CD4-positive, alpha-beta T cell treated with Interleukin-15 for 4 hours (primary cell): ENCODE data around the gene PTPN14.
"Not testable (repeated sequence)": the region's sequence is repeated elsewhere in the genome, so short reads cannot be mapped to it uniquely, and the experiment has no call there.

Experiments
- DNase-seq: peaks from one replicate; pipeline ENCODE4 v3.0.0-alpha.2; 2020; ENCODE audit warnings: low spot score

PTPN14 gene

DNA sequence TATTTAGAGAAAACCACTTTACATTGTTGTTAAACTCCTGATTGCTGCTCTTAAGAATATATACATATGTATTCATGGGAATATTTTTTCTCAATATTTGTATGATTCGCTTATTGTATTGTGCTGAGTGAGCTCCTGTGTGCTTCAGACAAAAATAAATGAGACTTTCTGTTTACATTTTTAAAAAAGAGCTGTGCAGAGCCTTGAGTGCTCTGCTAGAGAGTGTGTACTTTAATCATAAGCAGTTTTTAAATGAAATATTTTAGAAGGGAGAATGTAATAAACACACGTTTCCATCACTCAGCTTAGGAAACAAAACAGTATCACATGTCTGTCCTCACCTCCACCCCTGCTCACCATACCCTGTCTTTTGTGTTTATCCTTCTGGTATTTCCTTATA is 9.7 kb downstream of the PTPN14 start:
- DNase-seq: no peak

DNA sequence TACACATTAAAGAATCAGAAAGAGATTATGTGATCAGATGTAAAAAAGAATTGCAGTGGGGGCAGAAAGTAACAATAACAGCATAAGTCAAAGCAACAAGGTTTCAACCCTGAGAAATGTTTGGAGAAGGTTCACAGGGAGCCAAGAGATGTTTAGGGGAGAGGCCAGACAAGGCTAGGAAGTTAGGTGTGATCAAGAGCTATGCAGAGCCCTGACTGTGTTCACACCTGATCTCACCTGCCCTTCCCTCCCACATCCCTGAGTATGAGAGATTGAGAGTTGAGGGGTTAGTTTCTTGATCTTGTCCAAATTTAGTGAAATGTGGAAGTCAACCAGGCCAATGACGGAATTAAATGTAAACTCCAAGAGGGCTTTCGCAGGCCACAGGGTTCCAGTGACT is 10.2 kb downstream of the PTPN14 start:
- DNase-seq: no peak

DNA sequence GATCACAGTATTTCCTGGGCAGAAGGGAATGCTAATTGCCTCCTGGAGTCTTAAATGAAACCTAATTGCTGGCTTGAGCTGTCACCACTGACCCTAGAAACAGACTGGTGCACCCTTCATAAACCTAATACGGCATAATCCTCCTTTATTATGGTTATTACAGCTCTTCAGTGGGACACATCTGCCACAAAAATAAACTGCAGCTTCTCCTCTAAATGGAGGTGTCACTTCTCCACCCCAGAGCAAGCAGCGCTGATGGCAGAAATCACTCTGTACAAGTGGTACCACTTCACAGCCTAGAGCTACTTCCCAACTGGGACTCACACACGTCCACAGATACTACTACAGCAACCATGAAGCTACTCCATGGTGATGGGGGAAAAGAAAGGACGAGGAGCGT is 11.1 kb downstream of the PTPN14 start:
- DNase-seq: no peak

DNA sequence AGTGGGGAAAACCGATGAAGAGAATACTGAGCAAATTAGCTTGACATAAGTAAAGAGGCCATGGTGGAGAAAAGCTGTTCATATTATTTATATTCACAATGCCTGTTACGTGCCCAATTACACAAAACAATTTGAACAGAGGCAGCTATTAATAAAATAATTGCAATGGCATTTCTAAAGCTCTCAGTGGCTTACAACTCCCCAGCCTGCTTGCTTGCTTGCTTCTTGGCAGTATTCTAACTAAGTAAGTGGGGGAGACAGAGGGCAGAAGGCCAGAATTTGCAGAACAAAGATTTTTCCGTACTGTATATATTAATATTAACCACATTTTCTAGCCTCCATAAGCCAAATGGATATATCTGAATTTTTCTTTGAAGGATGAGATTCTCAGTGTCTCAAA is 12.9 kb downstream of the PTPN14 start:
- no peak for DNase-seq

DNA sequence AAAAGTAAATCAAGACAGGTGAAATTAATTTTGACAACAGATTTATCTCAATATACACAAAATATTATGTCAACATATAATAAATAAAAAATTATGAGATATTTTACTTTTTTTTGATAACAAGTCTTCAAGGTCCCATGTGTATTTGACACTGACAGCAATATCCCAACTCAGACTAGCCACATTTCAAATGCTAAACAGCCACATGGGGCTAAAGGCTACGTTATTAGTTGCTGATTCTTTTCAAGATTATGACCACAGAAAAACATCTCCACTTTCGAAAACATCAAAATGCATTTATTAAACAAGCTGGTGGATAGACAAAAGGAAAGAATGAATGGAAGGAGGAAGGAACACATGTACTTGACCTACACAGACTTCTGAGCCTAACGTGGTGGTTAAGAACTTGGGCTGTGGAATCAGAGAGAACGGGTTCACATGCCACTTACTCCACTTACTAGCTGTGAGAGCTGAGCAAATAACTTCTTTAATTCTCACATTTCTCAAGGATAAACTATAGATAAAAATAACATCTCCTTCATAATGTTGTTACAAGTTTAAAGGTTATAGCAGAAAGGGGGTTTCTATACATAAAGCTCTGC is 13.4 kb downstream of the PTPN14 start:
- DNase-seq: no peak

DNA sequence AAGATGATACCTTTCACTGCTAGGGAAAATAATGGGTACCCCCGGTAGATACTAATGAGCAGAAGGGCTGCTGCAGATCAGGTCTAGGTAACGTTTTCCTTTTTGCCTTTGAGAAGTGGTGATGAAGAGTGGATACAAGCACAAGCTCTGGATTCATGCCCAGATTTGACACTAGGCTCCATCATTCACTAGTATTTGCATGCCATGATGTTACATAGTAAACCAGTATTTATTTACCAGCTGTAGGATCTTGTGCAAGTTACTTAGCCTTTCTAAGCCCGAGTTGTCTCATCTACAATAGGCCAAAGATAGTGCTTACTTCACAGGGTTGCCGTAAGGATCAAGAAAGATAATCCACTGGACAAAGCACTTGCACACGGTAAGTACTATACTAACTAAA is 14.2 kb downstream of the PTPN14 start:
- DNase-seq: no peak

DNA sequence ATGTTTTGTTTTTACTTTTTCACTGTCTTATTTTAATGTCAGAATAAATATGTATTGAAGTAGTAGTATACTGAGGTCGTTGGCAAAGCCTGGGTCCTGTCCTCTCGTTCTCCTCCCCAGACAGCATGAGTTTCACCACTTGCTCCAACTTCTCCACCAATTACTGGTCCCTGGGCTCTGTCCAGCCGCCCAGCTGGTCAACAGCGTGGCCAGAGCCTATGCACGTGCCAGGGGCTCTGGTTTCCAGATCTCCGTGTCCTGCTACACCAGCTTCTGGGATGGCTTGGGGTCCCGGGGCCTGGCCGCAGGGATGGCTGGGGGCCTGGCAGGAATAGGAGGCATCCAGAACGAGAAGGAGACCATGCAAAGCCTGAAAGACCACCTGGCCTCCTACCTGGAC is 19.3 kb downstream of the PTPN14 start:
- DNase-seq: no peak

DNA sequence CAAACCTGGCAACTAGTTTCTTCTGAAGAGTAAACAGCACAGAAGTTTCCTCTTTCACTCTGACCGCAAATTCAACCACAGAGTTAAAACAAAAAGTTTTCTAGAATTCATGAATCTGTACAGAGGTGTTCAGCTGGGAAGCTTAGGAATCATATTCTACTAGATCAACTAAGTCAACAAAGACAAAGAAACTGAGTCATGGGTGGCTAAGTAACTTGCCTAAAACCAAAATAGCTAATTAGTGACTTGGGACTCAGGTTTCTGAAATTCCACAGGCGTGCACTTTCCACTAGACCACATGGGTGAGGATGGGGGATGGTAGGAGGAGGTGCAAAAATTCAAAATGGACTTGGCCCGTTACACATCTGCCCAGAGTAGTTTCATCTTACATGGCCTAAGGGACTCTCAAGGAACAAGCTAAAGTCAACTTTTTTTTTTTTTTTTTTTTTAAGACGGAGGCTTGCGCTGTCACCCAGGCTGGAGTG is 25.8 kb downstream of the PTPN14 start:
- no peak for DNase-seq

DNA sequence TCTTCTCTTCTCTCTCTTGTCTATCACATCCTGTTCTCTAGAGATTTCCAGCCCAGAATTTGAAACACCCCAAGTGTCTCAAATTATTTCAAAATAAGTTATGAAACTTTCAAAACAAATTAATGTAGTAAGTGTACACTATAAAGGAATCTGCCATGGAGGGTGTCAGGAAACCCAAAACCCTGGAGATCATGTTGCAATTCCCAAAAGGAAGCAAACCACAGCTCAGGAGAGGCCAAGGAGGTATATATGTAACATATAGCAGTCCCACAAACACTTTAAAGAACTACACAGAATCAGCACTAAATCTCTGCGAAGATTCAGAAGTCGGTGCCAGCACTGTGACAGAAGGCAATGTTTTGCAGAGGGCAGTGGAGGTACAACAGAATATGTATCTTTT is 26.6 kb downstream of the PTPN14 start:
- DNase-seq: no peak

DNA sequence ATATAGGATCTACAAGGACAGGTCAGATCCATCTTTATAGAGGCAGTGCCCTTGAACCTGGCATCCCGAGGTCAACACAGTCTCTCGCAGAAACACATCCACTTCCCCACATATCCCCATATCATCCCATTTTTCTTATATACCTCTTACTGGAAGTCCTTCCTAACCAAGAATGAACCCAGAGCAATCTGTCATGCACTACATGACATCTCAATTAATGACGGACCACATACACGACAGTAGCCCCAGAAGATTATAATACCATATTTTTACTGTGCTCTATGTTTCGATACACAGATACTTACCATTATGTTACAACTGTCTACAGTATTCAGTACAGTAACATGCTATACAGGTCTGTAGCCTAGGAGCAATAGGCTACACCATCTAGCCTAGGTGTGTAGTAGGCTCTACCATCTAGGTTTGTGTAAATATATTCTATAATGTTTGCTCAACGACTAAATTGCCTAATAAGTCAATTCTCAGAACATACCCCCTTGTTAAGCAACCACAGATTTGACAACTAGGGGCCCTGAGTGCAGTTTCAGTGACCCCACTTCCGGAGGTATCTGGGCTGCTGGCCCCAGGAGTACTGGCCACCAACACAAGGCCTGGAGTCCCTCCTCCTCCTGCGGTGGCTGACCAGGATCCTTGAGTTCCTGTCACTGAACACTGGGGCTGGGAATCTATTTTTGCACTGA is 28.1 kb downstream of the PTPN14 start:
- DNase-seq: no peak

DNA sequence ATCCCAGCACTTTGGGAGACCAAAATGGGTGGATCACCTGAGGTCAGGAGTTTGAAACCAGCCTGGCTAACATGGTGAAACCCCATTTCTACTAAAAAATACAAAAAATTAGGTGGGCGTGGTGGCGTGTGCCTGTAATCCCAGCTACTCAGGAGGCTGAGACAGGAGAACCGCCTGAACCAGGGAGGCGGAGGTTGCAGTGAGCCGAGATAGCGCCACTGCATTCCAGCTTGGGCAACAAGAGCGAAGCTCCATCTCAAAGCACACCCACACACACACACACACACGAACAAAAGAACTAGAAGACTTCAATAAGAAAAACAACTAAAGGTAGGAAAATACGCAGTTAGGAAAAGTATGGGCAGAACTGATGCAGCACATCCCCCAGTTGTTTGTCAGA is 29.9 kb downstream of the PTPN14 start:
- not testable (repeated sequence) for DNase-seq

DNA sequence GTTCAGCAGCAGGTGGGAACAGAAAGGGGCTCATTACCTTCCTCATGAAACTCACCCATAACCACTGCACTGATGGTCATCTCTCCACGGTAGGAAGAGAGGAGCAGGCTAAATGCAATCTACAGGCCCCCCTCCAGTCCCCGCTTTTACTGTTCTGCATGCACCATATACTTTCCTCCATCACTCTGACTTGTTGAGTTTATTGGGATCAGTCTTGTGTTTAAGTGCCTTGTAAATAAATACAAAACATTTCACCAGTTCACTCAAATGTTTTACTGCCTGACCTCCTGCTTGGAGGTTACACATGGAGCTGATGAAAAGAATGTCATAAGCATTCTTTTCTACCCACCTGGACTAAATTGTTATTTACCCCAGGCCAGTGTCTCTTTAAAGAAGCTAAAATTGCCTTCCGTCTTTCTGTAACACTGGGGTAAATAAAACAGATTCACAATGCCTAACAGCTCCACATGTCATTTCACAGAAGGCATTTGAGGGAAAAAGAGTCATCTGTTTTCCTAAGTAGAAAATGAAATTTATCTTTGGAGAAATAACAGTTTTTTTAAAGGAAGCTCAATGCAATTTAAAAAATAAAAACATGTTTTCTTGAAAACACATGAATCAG is 30.7 kb downstream of the PTPN14 start:
- no peak for DNase-seq

DNA sequence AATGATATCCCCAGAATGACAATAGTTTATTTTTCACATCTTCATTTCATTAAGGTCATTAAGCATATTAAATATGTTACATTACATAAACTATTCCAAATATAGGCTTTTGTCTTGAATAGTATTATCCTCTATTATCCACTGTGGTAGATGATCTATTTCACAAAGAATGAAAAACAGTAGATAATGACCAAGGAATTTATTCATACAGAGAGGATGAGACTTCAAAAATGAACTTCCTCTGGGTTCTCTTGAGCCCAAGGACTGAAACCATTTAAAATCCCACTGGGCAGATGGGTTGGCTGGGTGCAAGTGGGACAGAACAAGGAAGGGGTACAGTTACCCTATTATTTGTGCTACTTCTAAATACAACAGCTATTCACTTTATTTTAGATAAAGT is 33.0 kb downstream of the PTPN14 start:
- no peak for DNase-seq

DNA sequence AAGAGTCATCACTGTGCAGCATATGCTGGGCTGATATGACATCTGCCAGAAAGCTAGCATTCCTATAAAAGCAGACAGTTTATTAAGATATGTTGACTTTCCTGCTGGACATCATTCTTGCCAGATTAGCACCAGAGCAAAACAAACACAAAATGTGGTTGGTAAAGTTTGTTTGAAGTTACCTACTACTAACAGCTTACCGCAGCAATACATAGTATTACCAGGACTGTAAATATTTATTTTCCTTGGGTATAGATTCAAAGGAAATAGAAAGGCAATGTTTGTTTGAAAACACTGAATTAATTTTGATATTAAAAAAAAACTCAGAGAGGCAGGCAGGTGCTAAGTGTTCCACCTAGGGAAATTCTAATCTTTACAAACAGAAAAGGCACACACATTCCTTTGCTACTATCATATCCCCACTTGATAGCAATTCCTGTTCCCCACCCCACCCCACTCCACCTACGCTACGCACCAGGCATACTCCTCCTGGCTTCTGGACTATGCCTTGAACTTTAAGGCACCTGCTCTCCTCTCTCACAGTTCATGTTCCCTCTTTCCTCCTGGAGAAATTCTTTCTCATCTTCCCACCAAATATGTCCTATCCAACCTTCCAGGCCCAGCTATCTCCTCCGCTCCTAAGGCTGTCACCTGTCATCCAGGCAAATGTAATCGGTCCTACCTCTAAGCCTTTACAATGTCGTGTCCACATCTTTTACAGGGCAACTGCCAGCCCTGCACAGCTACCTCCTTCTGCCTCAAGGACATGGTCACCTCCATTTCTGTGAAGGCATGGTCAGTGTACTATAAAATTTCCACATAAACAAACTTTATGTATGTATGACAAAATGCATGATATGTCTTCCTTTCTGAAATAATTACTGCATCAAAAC is 34.7 kb downstream of the PTPN14 start:
- no peak for DNase-seq

DNA sequence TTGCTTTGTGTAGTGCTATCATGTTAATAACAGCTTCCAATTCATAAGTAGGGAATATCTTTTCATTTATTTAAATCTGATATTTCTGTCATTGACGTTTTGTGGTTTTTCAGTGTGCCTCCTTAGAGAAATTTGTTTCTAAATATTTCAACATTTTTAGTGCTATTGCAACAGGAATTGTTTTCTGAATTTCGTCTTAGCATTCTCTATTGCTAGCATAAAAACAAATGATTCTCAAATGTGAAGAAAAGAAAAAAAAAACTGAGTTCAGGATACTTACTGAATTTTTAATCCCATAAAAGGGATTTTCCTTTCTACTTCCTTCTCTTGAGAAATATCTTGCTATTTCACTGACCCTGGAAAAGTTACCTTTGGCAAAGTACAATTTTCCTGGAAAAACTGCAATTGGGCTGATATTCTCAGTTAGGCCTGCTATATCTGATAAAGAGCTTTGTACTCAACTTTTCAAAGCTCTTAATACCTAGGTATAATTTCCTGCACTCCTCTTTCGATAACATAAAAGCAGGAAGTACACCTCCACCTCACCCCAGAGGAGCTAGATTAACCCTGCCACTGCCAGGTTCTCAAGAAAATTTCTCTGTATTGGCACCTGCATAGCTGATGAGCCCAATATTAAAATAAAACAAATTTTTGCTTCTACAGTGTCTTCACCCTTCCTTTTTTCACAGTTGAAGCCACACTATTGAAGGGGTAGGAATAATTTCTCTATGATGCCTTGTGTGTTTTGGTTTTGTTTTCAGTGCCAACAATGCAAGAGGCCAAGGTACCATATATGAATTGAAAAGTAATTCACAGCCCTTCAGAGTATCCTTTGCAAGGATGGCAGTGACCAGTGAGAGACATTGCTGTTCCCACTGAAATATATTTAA is 35.6 kb downstream of the PTPN14 start:
- no peak for DNase-seq

DNA sequence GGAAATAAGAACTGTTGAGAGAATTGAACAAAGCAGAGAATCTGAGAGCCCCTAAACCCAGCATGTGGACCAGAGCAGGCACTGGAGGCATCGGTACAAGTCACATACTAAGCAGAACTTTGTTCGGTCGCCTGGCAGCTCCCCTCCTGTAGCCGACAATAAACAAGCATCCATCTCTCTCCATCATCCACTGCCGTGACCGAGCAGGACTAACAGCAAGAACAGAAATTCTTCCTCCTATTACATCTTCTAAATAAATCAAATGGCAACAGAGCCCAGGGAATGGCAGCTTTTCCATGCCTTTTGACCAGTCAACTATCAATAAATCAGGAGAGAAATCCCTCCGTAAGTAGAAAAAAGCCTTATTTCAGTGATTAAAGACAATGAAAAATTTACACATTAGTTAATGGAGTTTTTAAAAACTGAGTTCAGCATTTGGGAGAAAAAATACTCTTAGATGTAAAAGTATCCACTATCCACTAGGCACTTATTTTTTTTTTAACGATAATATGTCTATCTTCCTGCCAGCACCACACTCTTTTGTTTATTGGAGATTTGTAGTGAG is 36.5 kb downstream of the PTPN14 start:
- no peak for DNase-seq

DNA sequence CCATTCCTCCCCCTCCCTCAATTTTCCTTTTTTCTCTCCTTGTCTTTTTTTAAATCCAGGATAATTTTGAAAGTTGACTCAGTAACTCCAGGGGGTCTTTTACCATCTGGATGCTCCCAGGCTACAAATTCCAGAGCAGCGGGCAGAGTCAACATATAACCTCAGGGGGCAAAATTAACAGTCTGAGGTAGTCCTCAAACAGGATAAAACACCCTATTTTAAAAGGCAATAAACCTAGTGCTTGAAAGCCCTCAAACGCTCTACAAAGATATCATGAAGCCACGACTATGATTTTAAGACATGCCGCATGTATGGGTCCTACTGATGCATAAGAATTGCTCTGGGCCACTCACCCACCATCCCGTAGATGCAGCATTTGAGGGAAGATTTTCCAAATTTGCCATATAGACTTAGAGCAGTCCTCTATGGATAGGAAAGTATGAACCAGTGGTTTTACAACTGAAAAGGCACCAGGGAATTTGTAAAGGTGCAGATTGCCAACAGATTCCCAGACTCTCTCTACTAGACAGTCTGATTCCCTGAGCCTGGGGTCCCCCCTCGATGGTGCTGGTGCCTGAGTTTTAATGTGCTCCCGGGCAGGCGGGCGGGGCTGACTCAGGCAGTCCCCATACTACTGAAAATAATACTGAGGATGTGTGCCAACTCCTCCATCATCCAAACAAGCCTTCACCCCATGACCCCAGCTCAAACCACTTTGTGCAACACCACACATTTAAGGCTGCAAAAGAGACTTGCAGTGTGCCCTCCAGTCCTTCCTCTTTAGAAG is 37.2 kb downstream of the PTPN14 start:
- DNase-seq: no peak

DNA sequence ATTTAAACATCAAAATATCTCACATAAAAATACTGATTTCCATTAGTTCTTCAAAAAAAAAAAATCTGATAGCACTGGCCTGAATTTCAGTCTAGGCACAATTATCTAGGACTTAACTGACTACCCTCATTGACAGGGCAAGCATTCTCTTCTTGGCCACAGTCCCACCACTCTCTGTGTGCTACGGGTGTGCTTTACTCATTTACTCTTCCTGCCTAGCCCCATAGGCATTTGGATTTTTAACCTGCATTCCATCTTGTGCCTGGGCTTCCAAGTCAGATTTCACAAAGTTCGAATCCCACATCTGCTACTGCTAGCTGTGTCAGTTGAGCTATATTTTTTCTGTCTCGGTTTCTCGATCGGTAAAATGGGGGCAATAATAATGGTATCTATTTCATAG is 38.0 kb downstream of the PTPN14 start:
- DNase-seq: no peak

DNA sequence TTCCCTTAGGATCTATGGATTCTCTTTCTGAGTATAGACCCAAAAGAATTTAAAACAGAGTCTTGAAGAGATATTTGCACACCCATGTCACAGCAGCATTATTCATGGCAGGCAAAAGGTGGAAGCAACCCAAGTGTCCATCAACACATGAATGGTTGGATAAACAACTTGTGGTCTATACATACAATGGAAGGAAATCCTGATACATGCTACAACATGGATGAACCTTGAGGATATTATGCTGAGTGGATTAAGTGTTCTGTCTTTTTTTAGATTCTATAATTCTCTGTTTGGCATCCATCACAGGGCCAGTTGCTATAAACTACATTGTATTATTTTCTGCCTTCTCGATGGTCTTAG is 39.8 kb downstream of the PTPN14 start:
- no peak for DNase-seq

DNA sequence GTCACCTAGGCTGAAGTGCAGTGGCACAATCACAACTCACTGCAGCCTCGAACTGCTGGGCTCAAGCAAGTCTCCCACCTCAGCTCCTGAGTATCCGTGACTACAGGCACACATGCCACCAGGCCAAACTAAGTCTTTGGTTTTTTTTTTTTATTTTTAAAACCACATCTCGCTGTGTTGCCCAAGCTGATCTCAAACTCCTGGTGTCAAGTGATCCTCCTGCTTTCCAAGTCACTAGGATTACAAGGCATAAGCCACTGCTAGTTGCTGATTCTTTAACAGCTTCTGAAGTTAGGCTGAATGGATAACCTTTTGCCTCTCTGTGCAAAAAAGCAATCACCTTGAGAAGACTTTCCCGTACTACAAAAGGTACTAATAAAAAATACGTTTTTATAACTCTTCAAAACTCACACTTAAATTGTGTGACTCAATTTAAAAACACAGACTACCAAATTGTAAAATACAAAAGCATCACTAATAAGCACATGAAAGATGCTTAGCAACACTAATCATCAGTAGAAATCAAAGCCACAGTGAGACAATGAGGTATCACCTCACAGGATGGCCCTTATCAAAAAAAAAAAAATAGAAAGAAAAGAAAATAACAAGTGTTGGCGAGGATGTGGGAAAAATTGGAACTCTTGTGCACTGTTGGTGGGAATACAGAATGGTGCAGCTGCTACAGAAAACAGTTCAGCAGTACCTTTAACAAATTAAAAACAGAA is 40.3 kb downstream of the PTPN14 start:
- DNase-seq: no peak
